Endothelial cell of umbilical vein (primary cell): ENCODE results near the gene SNAPC4. TPM values are rescaled to one million over a fixed set of nuclear protein-coding genes. Genes with fewer than 3 reads are reported as not detected.

Source experiments
- BruUV-seq: library from RNA; stranded (reverse); fragments of 400-500 nt; replicated peaks from 2 replicates; lab custom pipeline; 2021; lab: Mats Ljungman, UMichigan
- CTCF ChIA-PET: fragments of 300-600, 350-600 bp; sonication (Branson Sonifier 250); formaldehyde crosslinking; loops from one replicate; lab custom pipeline; 2021; ENCODE audit warnings: antibody characterized with exemption, inconsistent platforms; lab: Charles Lee
- POLR2A ChIA-PET: fragments of 300-600, 350-600 bp; sonication (Branson Sonifier 250); formaldehyde crosslinking; loops from one replicate; lab custom pipeline; 2021; ENCODE audit warnings: antibody characterized with exemption, inconsistent platforms; lab: Charles Lee
- DNase-seq: peaks from one replicate; pipeline ENCODE4 v3.0.0-alpha.2; 2011; ENCODE audit warnings: low read depth, low spot score
- FAIRE-seq: peaks from 2 replicates; lab custom pipeline; 2011; peaks lifted over from hg19 to GRCh38; lab: Jason Lieb, UNC
- H2AFZ ChIP-seq: 2 replicates; pipeline ENCODE4 v1.6.0; 2012; ENCODE audit warnings: low read depth, low read length, control low read depth, inconsistent platforms
- H3K27ac ChIP-seq: 2 replicates; pipeline ENCODE4 v1.5.1; 2011; ENCODE audit warnings: low read depth, mild to moderate bottlenecking, control low read depth, low read length, moderate library complexity; ENCODE audit not compliant: insufficient read depth
- H3K27me3 ChIP-seq, 2 experiments: 2 replicates each; pipeline versions ENCODE4 v1.6.0 to v1.6.1; 2011; ENCODE audit warnings: low read length in 2 of 2, mixed read lengths in 1 of 2; ENCODE audit not compliant: control insufficient read depth in 2 of 2, insufficient read depth in 2 of 2
- H3K36me3 ChIP-seq, 2 experiments: 2 replicates in 1 of 2; 3 replicates in 1 of 2; pipeline ENCODE4 v1.5.1; 2011; ENCODE audit warnings: low read length in 2 of 2, mild to moderate bottlenecking in 1 of 2, moderate library complexity in 1 of 2; ENCODE audit not compliant: control insufficient read depth in 2 of 2, insufficient read depth in 2 of 2; ENCODE audit errors: extremely low read depth in 1 of 2
- H3K4me1 ChIP-seq: 3 replicates; pipeline ENCODE4 v1.5.1; 2011; ENCODE audit warnings: mild to moderate bottlenecking, low read length; ENCODE audit not compliant: control insufficient read depth, insufficient read depth; ENCODE audit errors: extremely low read depth
- H3K4me2 ChIP-seq: 2 replicates; pipeline ENCODE4 v1.6.1; 2011; ENCODE audit warnings: low read length, control low read depth, mixed read lengths; ENCODE audit not compliant: insufficient read depth
- H3K4me3 ChIP-seq, 3 experiments: fragments of 200-600 bp in 1 of 3; sonication (generic), shearing (Covaris generic) in 1 of 3; replicated peaks in 1 of 3; 2 replicates each; pipeline ENCODE4 v1.5.1; 2011 to 2016; ENCODE audit warnings: control low read depth in 3 of 3, low read length in 3 of 3, mild to moderate bottlenecking in 2 of 3, inconsistent platforms in 1 of 3, low read depth in 1 of 3, moderate library complexity in 1 of 3; ENCODE audit not compliant: insufficient read depth in 1 of 3
- H3K79me2 ChIP-seq: 2 replicates; pipeline ENCODE4 v1.6.0; 2012; ENCODE audit warnings: low read length, inconsistent platforms; ENCODE audit not compliant: control insufficient read depth, insufficient read depth
- H3K9ac ChIP-seq: replicated peaks from 2 replicates; pipeline ENCODE3; 2011; ENCODE audit warnings: low read length, control low read depth; ENCODE audit not compliant: insufficient read depth; ENCODE audit errors: extremely low read depth
- H3K9me1 ChIP-seq: replicated peaks from 3 replicates; pipeline ENCODE4 v1.6.0; 2011; ENCODE audit warnings: mild to moderate bottlenecking, low read length; ENCODE audit not compliant: control insufficient read depth, insufficient read depth; ENCODE audit errors: extremely low read depth
- H3K9me3 ChIP-seq: replicated peaks from 2 replicates; pipeline ENCODE4 v1.5.1; 2012; ENCODE audit warnings: low read length, inconsistent platforms; ENCODE audit not compliant: control insufficient read depth, insufficient read depth
- H4K20me1 ChIP-seq: replicated peaks from 2 replicates; pipeline ENCODE3; 2011; ENCODE audit warnings: mild to moderate bottlenecking, low read length; ENCODE audit not compliant: control insufficient read depth, insufficient read depth; ENCODE audit errors: extremely low read depth
- EZH2 ChIP-seq: IDR thresholded peaks from 2 replicates; pipeline ENCODE4 v1.6.1; 2012; ENCODE audit warnings: borderline replicate concordance, low read depth, mild to moderate bottlenecking, moderate library complexity, low read length, inconsistent platforms; ENCODE audit not compliant: severe bottlenecking
- FOS ChIP-seq: IDR thresholded peaks from 2 replicates; pipeline ENCODE4 v1.6.1; 2011; ENCODE audit warnings: mild to moderate bottlenecking, low read length, moderate library complexity, borderline replicate concordance; ENCODE audit not compliant: insufficient read depth
- GATA2 ChIP-seq: IDR thresholded peaks from 2 replicates; pipeline ENCODE4 v1.7.0; 2011; ENCODE audit warnings: low read depth, mild to moderate bottlenecking, moderate library complexity, mixed read lengths, low read length; ENCODE audit not compliant: insufficient read length, insufficient read depth
- JUN ChIP-seq: IDR thresholded peaks from 2 replicates; pipeline ENCODE4 v1.6.1; 2011; ENCODE audit warnings: borderline replicate concordance, low read depth; ENCODE audit not compliant: insufficient read length, insufficient read depth
- MYC ChIP-seq: IDR thresholded peaks from one replicate; pipeline ENCODE4 v1.6.1; 2011; ENCODE audit warnings: mild to moderate bottlenecking, low read depth, low read length
- POLR2A ChIP-seq: IDR thresholded peaks from 2 replicates; pipeline ENCODE4 v1.6.1; 2012; ENCODE audit warnings: low read depth, mild to moderate bottlenecking, control low read depth, low read length
- POLR2AphosphoS5 ChIP-seq: IDR thresholded peaks from 2 replicates; pipeline ENCODE4 v1.6.1; 2012; ENCODE audit warnings: low read depth, mild to moderate bottlenecking, control low read depth, low read length, moderate library complexity; ENCODE audit not compliant: insufficient read depth
- dilution Hi-C: fragments of 300-500 bp; cut with MboI; formaldehyde crosslinking; loops from one replicate; pipeline ENCODE4 v1.15.0; 2019; ENCODE audit warnings: low sequenced_read_pairs; ENCODE audit not compliant: extremely low pct_ligation_motif_present
- intact Hi-C: fragments of 100-400 bp; cut with micrococcal nuclease; formaldehyde crosslinking; loops from one replicate; pipeline ENCODE4 v1.10.0; 2022
- polyA plus RNA-seq, 4 experiments: library from polyadenylated mRNA; depleted of rRNA in 3 of 4; stranded (reverse) in 3 of 4; unstranded in 1 of 4; fragments of >200 nt; gene quantifications; 2 replicates each; pipeline versions ENCODE4 v1.2.1 to v1.2.3, GENCODE V29; 2011 to 2012; ENCODE audit warnings: missing spikeins in 1 of 4
- total RNA-seq: library from RNA; stranded (reverse); gene quantifications from 2 replicates; pipeline ENCODE4 v1.2.3, GENCODE V29; 2021
- TF ChIP-seq, protein P1 (sequence below): IDR thresholded peaks from 2 replicates; pipeline ENCODE4 v1.6.1; 2011; ENCODE audit not compliant: insufficient read depth, insufficient read length
- TF ChIP-seq, protein P2 (sequence below), 2 donors: IDR thresholded peaks; 1 replicate in 1 of 2; 2 replicates in 1 of 2; pipeline ENCODE4 v1.5.1; 2011; ENCODE audit warnings: low read length in 2 of 2, mild to moderate bottlenecking in 2 of 2, moderate library complexity in 2 of 2, control low read depth in 1 of 2, inconsistent platforms in 1 of 2, low read depth in 1 of 2; ENCODE audit not compliant: insufficient read depth in 1 of 2; ENCODE audit errors: extremely low read depth in 1 of 2

The SNAPC4 gene
- total and polyA plus RNA-seq, 2 donors (not counting 3 experiments of a cell fraction or from before 2014, with no cell fraction given): 6.7 to 17.5 TPM

DNA sequence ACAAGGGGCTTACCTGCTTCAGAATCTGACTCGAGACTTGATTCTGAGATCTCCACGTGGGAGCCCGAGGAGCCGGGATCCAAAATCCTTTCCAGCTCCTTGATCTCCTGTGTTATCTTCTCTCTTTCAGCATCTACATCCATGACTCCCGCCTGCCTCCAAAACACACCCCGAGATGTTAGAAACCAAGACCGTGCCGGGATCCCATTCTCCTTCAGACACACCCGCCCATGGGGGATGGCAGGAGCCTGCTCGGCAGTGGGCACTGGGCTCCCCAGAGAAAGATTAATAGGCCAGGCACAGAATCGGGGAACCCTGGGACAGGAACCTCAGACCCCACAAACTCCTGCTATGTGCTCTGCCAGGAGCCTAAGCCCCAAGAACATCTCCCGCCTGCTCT is 1.7 kb downstream of the SNAPC4 start:
- Histone ChIP-seq H3K36me3 (peaks cover 4 to 43% of the 10 kb centered on the region in 2 experiments), H3K79me2 (peaks cover 22% of the 10 kb centered on the region), H3K4me1 (peaks cover 10% of the 10 kb centered on the region), H3K27me3 (no peaks in the 10 kb centered on the region), H3K9me1 (no peaks in the 10 kb centered on the region), H3K9me3 (no peaks in the 10 kb centered on the region), H3K27ac (no peak overlapping the region), H2AFZ (no peak overlapping the region), H4K20me1 (no peaks in the 10 kb centered on the region), H3K9ac (no peak overlapping the region), H3K4me2 (no peak overlapping the region), H3K4me3 (no peak overlapping the region)
- TF ChIP-seq POLR2AphosphoS5: no peak
- no peak for TF ChIP-seq POLR2A
- TF ChIP-seq JUN: no peak
- TF ChIP-seq FOS: no peak
- no peak for TF ChIP-seq GATA2
- TF ChIP-seq, protein P1, sequence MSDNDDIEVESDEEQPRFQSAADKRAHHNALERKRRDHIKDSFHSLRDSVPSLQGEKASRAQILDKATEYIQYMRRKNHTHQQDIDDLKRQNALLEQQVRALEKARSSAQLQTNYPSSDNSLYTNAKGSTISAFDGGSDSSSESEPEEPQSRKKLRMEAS: no peak
- no peak for TF ChIP-seq MYC
- TF ChIP-seq EZH2: no peak
- intact Hi-C loops (no loop called here), dilution Hi-C loops (no loop called here)
- BruUV-seq: no TSS peak
- POLR2A ChIA-PET: no interaction called here
- DNase-seq: no peak
- CTCF ChIA-PET: interaction anchor here (1.0 to 2.3 kb wide), 2 partner anchors 12 to 85 kb away, joined by 4 to 8 read pairs; partner anchors contain the start of genes ENTR1 and PMPCA
- FAIRE-seq: no peak

DNA sequence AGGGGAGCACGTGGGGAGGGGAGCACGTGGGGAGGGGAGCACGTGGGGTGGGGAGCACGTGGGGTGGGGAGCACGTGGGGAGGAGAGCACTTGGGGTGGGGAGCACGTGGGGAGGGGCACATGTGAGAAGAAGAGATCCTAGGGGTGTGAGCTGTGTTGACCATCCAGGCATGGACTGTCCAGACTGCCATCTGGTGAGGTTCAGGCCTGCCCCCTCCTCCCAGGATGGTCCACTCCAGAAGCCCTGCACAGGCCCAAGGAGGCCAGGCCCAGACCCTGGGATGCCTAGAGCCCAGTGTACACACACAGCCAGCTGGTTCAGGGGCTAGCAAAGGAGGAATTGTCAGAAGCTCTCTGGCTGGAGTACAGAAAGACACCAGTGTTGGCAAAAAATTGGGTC is 2.3 kb downstream of the SNAPC4 start:
- TF ChIP-seq, protein P1: no peak
- TF ChIP-seq EZH2 (no peak), POLR2AphosphoS5 (no peak), GATA2 (no peak), FOS (no peak), JUN (no peak), MYC (no peak), POLR2A (no peak)
- TF ChIP-seq, protein P2, sequence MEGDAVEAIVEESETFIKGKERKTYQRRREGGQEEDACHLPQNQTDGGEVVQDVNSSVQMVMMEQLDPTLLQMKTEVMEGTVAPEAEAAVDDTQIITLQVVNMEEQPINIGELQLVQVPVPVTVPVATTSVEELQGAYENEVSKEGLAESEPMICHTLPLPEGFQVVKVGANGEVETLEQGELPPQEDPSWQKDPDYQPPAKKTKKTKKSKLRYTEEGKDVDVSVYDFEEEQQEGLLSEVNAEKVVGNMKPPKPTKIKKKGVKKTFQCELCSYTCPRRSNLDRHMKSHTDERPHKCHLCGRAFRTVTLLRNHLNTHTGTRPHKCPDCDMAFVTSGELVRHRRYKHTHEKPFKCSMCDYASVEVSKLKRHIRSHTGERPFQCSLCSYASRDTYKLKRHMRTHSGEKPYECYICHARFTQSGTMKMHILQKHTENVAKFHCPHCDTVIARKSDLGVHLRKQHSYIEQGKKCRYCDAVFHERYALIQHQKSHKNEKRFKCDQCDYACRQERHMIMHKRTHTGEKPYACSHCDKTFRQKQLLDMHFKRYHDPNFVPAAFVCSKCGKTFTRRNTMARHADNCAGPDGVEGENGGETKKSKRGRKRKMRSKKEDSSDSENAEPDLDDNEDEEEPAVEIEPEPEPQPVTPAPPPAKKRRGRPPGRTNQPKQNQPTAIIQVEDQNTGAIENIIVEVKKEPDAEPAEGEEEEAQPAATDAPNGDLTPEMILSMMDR (IDR thresholded peaks at IDR 0.05; ENCODE audit: extremely low read depth in 1 of 2, insufficient read depth in 1 of 2, low read depth in 1 of 2, low read length in 2 of 2): no peak
- no peak overlapping the region for H3K4me2 ChIP-seq
- H3K4me1 ChIP-seq: peaks cover 10% of the 10 kb centered on the region
- no peaks in the 10 kb centered on the region for H3K9me3 ChIP-seq
- H2AFZ ChIP-seq: no peak overlapping the region
- dilution Hi-C loops: no loop called here
- DNase-seq (no peak), FAIRE-seq (no peak)
- H3K9me1 ChIP-seq: no peaks in the 10 kb centered on the region
- no peak overlapping the region for H3K4me3 ChIP-seq
- peaks cover 22% of the 10 kb centered on the region for H3K79me2 ChIP-seq
- H3K36me3 ChIP-seq: peaks cover 7 to 50% of the 10 kb centered on the region in 2 experiments
- H3K9ac ChIP-seq: no peak overlapping the region
- no peaks in the 10 kb centered on the region for H3K27me3 ChIP-seq
- no peaks in the 10 kb centered on the region for H4K20me1 ChIP-seq
- no TSS peak for BruUV-seq
- intact Hi-C loops: no loop called here
- CTCF ChIA-PET: interaction anchor here (1.7 to 2.3 kb wide), 2 partner anchors 12 to 85 kb away, joined by 8 to 9 read pairs; partner anchors contain the start of genes ENTR1 and PMPCA
- no peak overlapping the region for H3K27ac ChIP-seq
- POLR2A ChIA-PET: no interaction called here
